Tibial artery (tissue), 4 donors: ENCODE results near the gene ATP5PB.
A peak's percentile ranks its signal among the peaks of the same experiment; 100 is the strongest.

ENCODE experiments used
- DNase-seq, 2 donors: peaks; one replicate each; pipeline ENCODE4 v3.0.0-alpha.2; 2019
- H3K27ac ChIP-seq, 2 donors: fragments of 200-600 bp; sonication (generic) in 1 of 2; 1 replicate in 1 of 2; 2 replicates in 1 of 2; pipeline ENCODE4 v1.5.1; 2018 to 2019; ENCODE audit warnings: mild to moderate bottlenecking in 1 of 2
- H3K27me3 ChIP-seq, 2 donors: fragments of 200-600 bp; sonication (generic) in 1 of 2; one replicate each; pipeline versions ENCODE4 v1.5.1 to v1.6.0; 2016 to 2019
- H3K36me3 ChIP-seq, 3 donors: fragments of 200-600 bp; sonication (generic) in 2 of 3; one replicate each; pipeline ENCODE4 v1.5.1; 2016 to 2019; ENCODE audit warnings: mild to moderate bottlenecking in 2 of 3
- H3K4me1 ChIP-seq, 4 donors: fragments of 200-600 bp; sonication (generic) in 2 of 4; 1 replicate in 3 of 4; 2 replicates in 1 of 4; pipeline ENCODE4 v1.5.1; 2016 to 2019
- H3K4me3 ChIP-seq, 2 donors: fragments of 200-600 bp; sonication (generic) in 1 of 2; 1 replicate in 1 of 2; 2 replicates in 1 of 2; pipeline ENCODE4 v1.5.1; 2018 to 2019; ENCODE audit warnings: mild to moderate bottlenecking in 2 of 2
- H3K9me3 ChIP-seq, 3 donors: fragments of 200-600 bp; sonication (generic) in 1 of 3; one replicate each; pipeline ENCODE4 v1.5.1; 2016 to 2019
- intact Hi-C: fragments of 100-400 bp; cut with DNase I; formaldehyde crosslinking; loops from one replicate; pipeline ENCODE4 v1.15.0; 2023; ENCODE audit warnings: low total_unique reads
- TF ChIP-seq, protein P1 (sequence below), 2 experiments: fragments of 200-600 bp in 1 of 2; fragments of 450-650 bp in 1 of 2; IDR thresholded peaks; one replicate each; pipeline ENCODE4 v1.5.1; 2017 to 2019; ENCODE audit warnings: antibody characterized with exemption in 2 of 2, mild to moderate bottlenecking in 1 of 2, moderate library complexity in 1 of 2

ATP5PB gene

DNA sequence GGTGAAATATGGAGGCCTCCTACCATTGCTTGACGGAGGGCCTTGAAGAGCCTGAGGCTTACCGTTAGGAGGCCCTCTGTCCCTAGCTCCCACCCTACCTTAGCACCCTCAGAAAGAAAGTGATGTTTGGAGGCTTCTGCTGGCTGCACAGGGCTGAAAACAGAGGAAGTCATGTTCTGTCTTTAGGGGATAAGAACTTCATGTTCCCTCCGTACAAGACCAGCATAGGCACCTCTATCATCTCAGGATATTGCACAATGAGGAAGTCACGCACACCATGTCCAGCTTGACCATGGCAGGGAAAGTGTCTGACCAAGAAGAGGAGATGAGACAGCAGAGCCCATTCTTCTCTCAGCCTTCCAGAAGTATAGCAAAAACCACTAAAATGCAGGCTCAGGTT, 40.3 kb downstream of the ATP5PB start:
- intact Hi-C loops, result no loop called here
- Histone ChIP-seq H3K9me3 (no peaks in the 10 kb centered on the region), H3K36me3 (no peaks in the 10 kb centered on the region), H3K4me1 (no peaks in the 10 kb centered on the region), H3K27me3 (no peaks in the 10 kb centered on the region), H3K27ac (no peak overlapping the region), H3K4me3 (no peak overlapping the region)
- peak in 1 of 2 donors; percentile 57 for DNase-seq
- TF ChIP-seq, protein P1, sequence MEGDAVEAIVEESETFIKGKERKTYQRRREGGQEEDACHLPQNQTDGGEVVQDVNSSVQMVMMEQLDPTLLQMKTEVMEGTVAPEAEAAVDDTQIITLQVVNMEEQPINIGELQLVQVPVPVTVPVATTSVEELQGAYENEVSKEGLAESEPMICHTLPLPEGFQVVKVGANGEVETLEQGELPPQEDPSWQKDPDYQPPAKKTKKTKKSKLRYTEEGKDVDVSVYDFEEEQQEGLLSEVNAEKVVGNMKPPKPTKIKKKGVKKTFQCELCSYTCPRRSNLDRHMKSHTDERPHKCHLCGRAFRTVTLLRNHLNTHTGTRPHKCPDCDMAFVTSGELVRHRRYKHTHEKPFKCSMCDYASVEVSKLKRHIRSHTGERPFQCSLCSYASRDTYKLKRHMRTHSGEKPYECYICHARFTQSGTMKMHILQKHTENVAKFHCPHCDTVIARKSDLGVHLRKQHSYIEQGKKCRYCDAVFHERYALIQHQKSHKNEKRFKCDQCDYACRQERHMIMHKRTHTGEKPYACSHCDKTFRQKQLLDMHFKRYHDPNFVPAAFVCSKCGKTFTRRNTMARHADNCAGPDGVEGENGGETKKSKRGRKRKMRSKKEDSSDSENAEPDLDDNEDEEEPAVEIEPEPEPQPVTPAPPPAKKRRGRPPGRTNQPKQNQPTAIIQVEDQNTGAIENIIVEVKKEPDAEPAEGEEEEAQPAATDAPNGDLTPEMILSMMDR (IDR thresholded peaks at IDR 0.05), result no peak

DNA sequence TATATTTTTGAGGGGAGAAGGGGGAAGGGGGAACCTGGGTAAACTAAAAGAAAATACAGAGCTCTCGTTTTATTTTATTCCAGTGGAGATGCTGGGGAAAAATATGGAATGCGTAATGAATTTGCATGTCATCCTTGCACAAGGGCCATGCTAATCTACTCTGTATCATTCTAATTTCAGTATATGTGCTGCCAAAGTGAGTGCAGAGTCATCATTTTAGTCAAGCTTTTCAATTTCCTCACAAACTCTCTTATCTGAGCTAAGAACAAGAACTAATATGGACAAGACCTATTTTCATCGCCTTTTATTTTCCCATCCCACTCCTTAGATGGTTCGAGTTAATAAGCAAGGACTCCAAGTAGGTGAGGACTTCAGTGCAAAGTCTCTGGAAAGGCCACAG, 41.0 kb downstream of the ATP5PB start:
- no peaks in the 10 kb centered on the region for H3K27me3 ChIP-seq
- no peaks in the 10 kb centered on the region for H3K9me3 ChIP-seq
- H3K27ac ChIP-seq, result no peak overlapping the region
- no peaks in the 10 kb centered on the region for H3K36me3 ChIP-seq
- H3K4me3 ChIP-seq, result no peak overlapping the region
- no peaks in the 10 kb centered on the region for H3K4me1 ChIP-seq
- intact Hi-C loops, result no loop called here
- TF ChIP-seq, protein P1 (IDR thresholded peaks at IDR 0.05), result no peak
- DNase-seq, result no peak

DNA sequence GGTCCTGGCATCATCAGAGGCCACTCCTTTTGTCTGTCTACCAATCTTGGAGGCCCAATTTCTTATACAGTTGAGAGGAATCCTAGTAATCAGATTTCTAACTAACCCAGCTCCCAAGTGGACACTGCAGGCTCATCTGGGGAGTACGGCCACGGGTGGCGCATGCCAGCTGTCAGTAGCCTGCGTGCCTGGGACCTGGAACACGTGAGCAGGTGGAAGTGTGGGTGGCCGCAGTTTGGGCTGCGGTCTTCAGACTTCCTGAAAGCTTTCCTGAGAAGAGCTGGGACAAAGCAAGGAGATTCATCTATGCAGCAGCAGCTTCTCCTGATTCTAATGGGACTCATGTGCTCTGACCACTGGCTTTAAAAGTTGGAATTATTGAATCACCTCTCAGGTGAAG, 41.8 kb downstream of the ATP5PB start:
- DNase-seq, result no peak
- no peak overlapping the region for H3K27ac ChIP-seq

DNA sequence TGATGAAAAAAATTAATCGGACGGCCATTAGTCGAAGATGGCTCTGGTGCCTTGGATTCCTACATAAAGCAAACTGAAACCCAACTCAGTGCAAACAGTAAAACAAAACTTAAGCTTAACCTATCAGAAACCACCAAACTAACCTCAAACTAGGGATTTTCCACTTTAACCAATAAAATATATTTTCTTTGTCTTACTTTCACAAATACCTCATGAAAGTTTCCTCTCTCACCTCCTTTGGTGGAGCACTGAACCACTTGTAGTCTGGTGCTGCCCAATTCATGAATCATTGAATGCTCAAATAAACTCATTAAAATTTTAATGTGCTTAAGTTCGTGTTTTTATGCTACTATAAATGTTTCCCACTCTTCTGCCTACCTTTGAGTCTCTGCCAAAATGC, 47.1 kb downstream of the ATP5PB start:
- no peak overlapping the region for H3K27ac ChIP-seq
- no peak overlapping the region for H3K4me3 ChIP-seq
- TF ChIP-seq, protein P1 (IDR thresholded peaks at IDR 0.05), result no peak
- no peaks in the 10 kb centered on the region for H3K36me3 ChIP-seq
- no peaks in the 10 kb centered on the region for H3K27me3 ChIP-seq
- H3K4me1 ChIP-seq, result no peaks in the 10 kb centered on the region
- intact Hi-C loops, result no loop called here
- no peak for DNase-seq
- no peaks in the 10 kb centered on the region for H3K9me3 ChIP-seq

More for the DNA sequence above, 41.8 kb downstream of the ATP5PB start:
- Histone ChIP-seq H3K4me1 (no peaks in the 10 kb centered on the region), H3K27me3 (no peaks in the 10 kb centered on the region), H3K9me3 (no peaks in the 10 kb centered on the region), H3K4me3 (no peak overlapping the region), H3K36me3 (no peaks in the 10 kb centered on the region)
- TF ChIP-seq, protein P1 (IDR thresholded peaks at IDR 0.05), result no peak
- intact Hi-C loops, result no loop called here

DNA sequence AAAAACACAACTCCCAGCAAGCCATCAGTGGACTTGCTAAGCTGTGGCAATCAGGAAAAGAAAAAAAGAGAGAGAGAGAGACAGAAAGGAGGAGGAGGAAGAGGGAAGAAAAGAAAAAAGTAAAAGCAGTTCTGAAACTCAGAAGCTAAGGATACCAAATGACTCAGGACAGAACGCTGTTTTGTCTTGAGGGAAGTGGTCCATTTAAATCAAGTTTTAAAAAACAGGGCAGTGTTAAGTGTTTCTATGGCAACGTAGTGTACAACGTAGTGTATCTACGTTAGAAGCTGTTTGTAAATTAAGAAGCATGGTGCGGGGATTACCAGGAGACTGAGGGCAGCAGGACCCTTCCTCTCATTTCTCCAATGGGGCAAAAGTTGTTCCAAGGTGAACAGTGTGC, 48.3 kb downstream of the ATP5PB start:
- intact Hi-C loops, result no loop called here
- no peak for DNase-seq
- H3K27me3 ChIP-seq, result no peaks in the 10 kb centered on the region
- H3K27ac ChIP-seq, result no peak overlapping the region
- no peak overlapping the region for H3K4me3 ChIP-seq
- TF ChIP-seq, protein P1 (IDR thresholded peaks at IDR 0.05), result no peak
- no peaks in the 10 kb centered on the region for H3K4me1 ChIP-seq
- no peaks in the 10 kb centered on the region for H3K9me3 ChIP-seq
- H3K36me3 ChIP-seq, result no peaks in the 10 kb centered on the region
